ENCODE data around the gene ALDH3A2. TPM values are rescaled to one million over a fixed set of nuclear protein-coding genes. Genes with fewer than 3 reads are reported as not detected.

ALDH3A2 gene
- total and polyA plus RNA-seq, 2 experiments from 2014 or later: 63.6 to 137 TPM

DNA sequence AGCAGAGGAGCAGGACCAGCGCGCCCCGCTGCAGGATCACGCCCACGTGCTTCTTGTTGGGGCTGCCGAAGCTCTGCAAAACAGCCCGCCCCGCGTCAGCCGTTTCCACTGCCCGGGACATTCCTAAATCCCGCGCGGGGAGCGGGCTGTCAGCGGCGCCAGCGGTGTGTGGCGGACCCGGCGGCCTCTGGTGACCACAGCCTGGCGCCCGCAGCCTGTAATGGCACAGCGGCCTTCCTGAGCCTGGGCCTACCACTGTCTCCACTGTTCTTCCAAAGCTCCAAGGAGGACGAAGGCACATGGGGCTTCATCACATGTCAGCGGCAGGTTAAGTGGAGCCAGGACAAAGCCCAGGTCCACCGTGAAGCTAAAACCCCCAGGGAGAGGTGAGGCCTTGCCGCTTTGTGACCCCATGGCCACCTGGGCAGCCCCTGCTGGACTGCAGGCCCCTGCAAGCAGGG lies 65.4 kb downstream of the ALDH3A2 start:
- H4K20me1 ChIP-seq (ENCODE audit: insufficient read depth, poor library complexity, severe bottlenecking): no peaks in the 10 kb centered on the region
- no peak overlapping the region for H2AFZ ChIP-seq
- 97% methylated on average over 28 of the region's 28 CpGs for WGBS (ENCODE audit: low lambda C conversion rate, missing lambda C conversion rate)

DNA sequence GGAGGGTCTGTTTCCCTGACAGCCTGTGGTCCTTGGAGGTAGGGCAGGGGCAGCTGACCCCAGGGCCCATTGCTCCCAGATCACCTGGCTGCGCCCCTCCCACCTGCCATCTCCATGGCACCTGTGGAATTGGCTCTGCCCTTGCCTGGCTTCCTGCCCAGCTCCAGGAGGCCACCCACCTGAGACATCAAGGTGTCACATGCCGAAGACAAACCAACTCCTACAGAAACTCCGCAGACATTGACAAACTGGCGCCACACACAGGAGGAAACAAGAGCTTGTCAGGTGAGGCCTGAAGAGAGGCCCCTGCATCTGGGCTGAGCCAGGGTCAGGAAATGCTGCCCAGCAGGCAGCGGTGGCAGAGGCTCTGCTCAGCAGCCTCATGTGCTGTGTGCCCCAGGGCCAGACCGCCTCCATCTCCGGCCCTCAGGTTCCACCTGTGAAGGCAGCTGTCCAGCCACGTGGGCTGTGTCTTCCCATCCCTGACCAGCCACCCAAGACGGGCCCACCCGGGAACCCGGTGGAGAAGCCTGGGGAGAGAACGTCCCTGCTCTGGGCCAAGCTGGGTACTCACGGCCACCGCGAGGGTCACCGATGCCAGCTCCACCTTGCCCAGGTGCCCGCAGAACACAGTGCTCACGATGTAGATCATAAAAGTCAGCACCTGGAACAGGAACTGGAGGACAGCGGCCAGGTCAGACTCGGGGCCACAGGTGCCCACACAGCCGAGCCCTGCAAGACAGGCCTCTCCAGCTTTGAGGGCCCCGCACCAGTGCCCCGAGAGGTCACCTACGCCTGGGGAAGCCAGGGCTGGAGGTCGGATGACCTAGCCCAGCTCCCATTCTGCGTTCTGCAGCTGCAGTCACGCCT lies 66.2 kb downstream of the ALDH3A2 start:
- DNase-seq (ENCODE audit: low spot score): no peak
- H3K4me2 ChIP-seq: no peak overlapping the region
- no peak overlapping the region for H2AFZ ChIP-seq
- no peaks in the 10 kb centered on the region for H3K9me2 ChIP-seq (replicated peaks; ENCODE audit: insufficient read depth)
- H3K9me3 ChIP-seq (ENCODE audit: low read depth): no peaks in the 10 kb centered on the region
- H4K20me1 ChIP-seq (ENCODE audit: insufficient read depth, poor library complexity, severe bottlenecking): no peaks in the 10 kb centered on the region
- WGBS (ENCODE audit: low lambda C conversion rate, missing lambda C conversion rate): 94% methylated on average over 27 of the region's 27 CpGs
- TF ChIP-seq EZH2phosphoT487 (IDR thresholded peaks at IDR 0.05; ENCODE audit: low read depth, severe bottlenecking, unreplicated experiment): no peak
- TF ChIP-seq, protein P1, sequence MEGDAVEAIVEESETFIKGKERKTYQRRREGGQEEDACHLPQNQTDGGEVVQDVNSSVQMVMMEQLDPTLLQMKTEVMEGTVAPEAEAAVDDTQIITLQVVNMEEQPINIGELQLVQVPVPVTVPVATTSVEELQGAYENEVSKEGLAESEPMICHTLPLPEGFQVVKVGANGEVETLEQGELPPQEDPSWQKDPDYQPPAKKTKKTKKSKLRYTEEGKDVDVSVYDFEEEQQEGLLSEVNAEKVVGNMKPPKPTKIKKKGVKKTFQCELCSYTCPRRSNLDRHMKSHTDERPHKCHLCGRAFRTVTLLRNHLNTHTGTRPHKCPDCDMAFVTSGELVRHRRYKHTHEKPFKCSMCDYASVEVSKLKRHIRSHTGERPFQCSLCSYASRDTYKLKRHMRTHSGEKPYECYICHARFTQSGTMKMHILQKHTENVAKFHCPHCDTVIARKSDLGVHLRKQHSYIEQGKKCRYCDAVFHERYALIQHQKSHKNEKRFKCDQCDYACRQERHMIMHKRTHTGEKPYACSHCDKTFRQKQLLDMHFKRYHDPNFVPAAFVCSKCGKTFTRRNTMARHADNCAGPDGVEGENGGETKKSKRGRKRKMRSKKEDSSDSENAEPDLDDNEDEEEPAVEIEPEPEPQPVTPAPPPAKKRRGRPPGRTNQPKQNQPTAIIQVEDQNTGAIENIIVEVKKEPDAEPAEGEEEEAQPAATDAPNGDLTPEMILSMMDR (IDR thresholded peaks at IDR 0.05; ENCODE audit: poor library complexity): no peak
- no peaks in the 10 kb centered on the region for H3K27me3 ChIP-seq
- no peaks in the 10 kb centered on the region for H3K36me3 ChIP-seq (replicated peaks; ENCODE audit: insufficient read depth, low read depth)
- H3K4me1 ChIP-seq (ENCODE audit: insufficient read depth): no peaks in the 10 kb centered on the region
- no peak overlapping the region for H3K27ac ChIP-seq
- no peak overlapping the region for H3K4me3 ChIP-seq
- H3K79me2 ChIP-seq: no peaks in the 10 kb centered on the region

More for the DNA sequence above, 65.4 kb downstream of the ALDH3A2 start:
- Histone ChIP-seq H3K27me3 (no peaks in the 10 kb centered on the region), H3K27ac (no peak overlapping the region), H3K79me2 (no peaks in the 10 kb centered on the region), H3K9me2 (replicated peaks; ENCODE audit: insufficient read depth) (no peaks in the 10 kb centered on the region), H3K9me3 (ENCODE audit: low read depth) (no peaks in the 10 kb centered on the region), H3K36me3 (replicated peaks; ENCODE audit: insufficient read depth, low read depth) (no peaks in the 10 kb centered on the region), H3K4me2 (no peak overlapping the region), H3K4me3 (no peak overlapping the region), H3K4me1 (ENCODE audit: insufficient read depth) (no peaks in the 10 kb centered on the region)
- DNase-seq (ENCODE audit: low spot score): no peak
- TF ChIP-seq, protein P1 (IDR thresholded peaks at IDR 0.05; ENCODE audit: poor library complexity): no peak
- no peak for TF ChIP-seq EZH2phosphoT487 (IDR thresholded peaks at IDR 0.05; ENCODE audit: low read depth, severe bottlenecking, unreplicated experiment)
- no peak for TF ChIP-seq EZH2 (IDR thresholded peaks at IDR 0.05; ENCODE audit: borderline replicate concordance)

DNA sequence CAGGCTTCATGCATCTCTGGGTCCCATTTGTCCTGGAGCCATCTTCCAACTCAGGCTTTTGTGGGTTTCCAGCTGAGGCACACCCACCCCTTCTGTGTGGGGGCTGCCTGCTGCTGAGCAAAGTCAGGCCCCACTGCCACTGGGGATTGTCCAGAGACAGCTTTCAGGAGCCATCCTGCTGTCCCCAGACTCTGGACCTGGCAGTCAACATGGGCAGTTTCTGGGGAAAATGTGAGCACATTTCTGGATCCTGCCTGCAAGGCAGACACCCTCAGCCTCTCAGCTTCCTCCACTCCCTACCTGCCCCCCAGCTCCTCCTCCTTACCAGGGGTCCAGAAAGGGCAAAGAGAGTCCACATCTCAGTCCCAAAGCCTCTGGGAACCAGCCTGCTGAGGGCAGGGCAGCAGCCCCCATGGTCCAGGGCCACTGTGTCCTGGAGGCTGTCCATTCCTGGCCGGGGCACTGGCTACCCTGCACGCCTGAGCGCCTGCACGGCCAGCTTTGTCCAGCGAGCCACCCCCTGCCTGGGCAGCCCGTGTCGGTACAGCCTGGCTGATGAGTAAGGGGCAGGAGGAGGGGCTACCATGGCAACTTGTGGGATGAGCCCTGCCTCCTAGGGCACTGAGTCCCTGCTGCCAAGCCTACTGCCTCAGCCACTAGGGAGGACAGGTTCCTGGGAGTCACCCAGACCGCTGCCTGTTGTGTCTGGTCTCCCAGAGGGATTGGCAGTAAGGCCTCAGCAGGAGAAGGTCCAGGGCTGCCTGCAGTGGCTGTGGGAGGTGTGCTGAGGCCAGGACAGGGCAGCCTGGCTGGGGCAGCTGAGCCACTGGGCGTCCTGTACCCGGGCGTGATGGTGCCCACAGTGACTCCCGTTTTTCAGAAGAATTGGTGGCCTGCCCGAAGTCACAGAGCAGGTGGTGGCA lies 67.8 kb downstream of the ALDH3A2 start, which contains the start of gene SLC47A2:
SLC47A2 (minus strand) TSS at position 477 of the 923 bp plus-strand sequence; CDS start at position 448, 29 bp downstream.
- Histone ChIP-seq H3K4me3 (no peak within 1 kb of the TSS), H3K36me3 (replicated peaks; ENCODE audit: insufficient read depth, low read depth) (no peaks in the 10 kb centered on the region), H3K79me2 (no peaks in the 10 kb centered on the region), H2AFZ (no peak within 1 kb of the TSS), H3K27me3 (no peaks in the 10 kb centered on the region), H3K4me1 (ENCODE audit: insufficient read depth) (peaks cover 5% of the 10 kb centered on the region), H3K27ac (no peak within 1 kb of the TSS), H3K9me3 (ENCODE audit: low read depth) (no peaks in the 10 kb centered on the region), H4K20me1 (ENCODE audit: insufficient read depth, poor library complexity, severe bottlenecking) (no peaks in the 10 kb centered on the region), H3K4me2 (no peak within 1 kb of the TSS), H3K9me2 (replicated peaks; ENCODE audit: insufficient read depth) (no peaks in the 10 kb centered on the region)
- no peak for DNase-seq (ENCODE audit: low spot score)
- no peak for TF ChIP-seq EZH2 (IDR thresholded peaks at IDR 0.05; ENCODE audit: borderline replicate concordance)
- TF ChIP-seq EZH2phosphoT487 (IDR thresholded peaks at IDR 0.05; ENCODE audit: low read depth, severe bottlenecking, unreplicated experiment): no peak
- TF ChIP-seq, protein P1 (IDR thresholded peaks at IDR 0.05; ENCODE audit: poor library complexity): no peak
- 82% methylated on average over 13 of the region's 13 CpGs for WGBS (ENCODE audit: low lambda C conversion rate, missing lambda C conversion rate)

Measured in hepatocyte (in vitro differentiated cells).